Brain pericyte (primary cell): ENCODE results near the gene RGCC.

ENCODE experiments used
- DNase-seq: peaks from one replicate; pipeline ENCODE4 v3.0.0-alpha.2; 2012; ENCODE audit warnings: low read depth, low spot score

RGCC gene

GRCh38 chr13:41515491-41516139 lies 58.3 kb downstream of the RGCC start:
- DNase-seq: no peak

DNA sequence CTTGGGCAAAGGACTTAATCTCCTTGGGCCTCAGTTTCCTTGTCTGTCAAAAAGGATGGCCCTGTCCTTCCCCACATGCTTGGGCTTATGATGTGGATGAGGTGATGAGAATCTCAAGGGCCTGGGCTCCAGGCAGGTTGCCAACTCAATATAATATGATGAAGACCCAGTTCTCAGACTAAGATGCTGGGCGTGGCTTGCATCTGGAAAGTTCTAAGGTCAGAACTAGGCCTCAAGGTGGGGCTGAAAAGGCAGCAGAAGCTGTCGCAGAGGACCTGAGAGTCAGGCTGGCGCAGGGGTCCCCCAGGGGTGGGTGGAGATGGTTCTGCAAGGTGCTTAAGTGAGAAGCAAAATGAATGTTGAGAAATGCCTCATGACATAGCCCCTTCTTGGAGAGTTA lies 58.8 kb downstream of the RGCC start:
- no peak for DNase-seq

DNA sequence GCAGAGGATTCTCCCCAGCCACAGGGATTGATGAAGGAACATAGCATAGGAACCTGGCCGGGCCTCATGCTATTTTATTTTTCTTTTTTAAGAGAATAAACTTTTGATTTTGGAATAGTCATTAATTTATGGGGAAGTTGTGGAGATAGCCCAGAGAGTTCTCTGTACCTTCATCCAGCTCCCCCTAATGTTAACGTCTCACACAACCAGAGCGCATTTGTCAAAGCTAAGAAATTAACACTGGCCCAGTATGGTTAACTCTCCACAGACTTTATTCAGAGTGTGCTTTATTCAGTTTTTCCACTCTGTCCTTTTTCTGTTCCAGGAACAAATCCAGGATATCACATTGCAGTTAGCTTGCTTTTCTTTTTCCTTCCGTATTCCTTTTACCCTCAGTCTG lies 59.4 kb downstream of the RGCC start:
- DNase-seq: no peak

- DNase-seq: no peak
Observed at GRCh38 chr13:41520016-41520659, 62.8 kb downstream of the RGCC start.
